Adipocyte (in vitro differentiated cells): Measurements from ENCODE around the gene USP22.

Experiments used
- DNase-seq: peaks from one replicate; pipeline ENCODE4 v3.0.0-alpha.2; 2015; ENCODE audit warnings: low read depth
- H3K27me3 ChIP-seq: replicated peaks from 2 replicates; pipeline ENCODE4 v1.7.0; 2013; ENCODE audit warnings: mild to moderate bottlenecking, low read length, moderate library complexity; ENCODE audit not compliant: control insufficient read depth, insufficient read depth
- H3K36me3 ChIP-seq: 2 replicates; pipeline ENCODE4 v1.7.0; 2013; ENCODE audit warnings: low read length, mild to moderate bottlenecking, moderate library complexity; ENCODE audit not compliant: control insufficient read depth, insufficient read depth, severe bottlenecking
- H3K4me1 ChIP-seq: 2 replicates; pipeline ENCODE4 v1.7.0; 2013; ENCODE audit warnings: mild to moderate bottlenecking, low read length, moderate library complexity; ENCODE audit not compliant: control insufficient read depth, insufficient read depth
- H3K4me3 ChIP-seq: 2 replicates; pipeline ENCODE4 v1.7.0; 2013; ENCODE audit warnings: mild to moderate bottlenecking, low read length, moderate library complexity
- H3K9ac ChIP-seq: 2 replicates; pipeline ENCODE4 v1.7.0; 2013; ENCODE audit warnings: mild to moderate bottlenecking, low read length, moderate library complexity
- H3K9me3 ChIP-seq: 2 replicates; pipeline ENCODE4 v1.7.0; 2013; ENCODE audit warnings: mild to moderate bottlenecking, low read length, moderate library complexity; ENCODE audit not compliant: control insufficient read depth

Gene USP22

DNA sequence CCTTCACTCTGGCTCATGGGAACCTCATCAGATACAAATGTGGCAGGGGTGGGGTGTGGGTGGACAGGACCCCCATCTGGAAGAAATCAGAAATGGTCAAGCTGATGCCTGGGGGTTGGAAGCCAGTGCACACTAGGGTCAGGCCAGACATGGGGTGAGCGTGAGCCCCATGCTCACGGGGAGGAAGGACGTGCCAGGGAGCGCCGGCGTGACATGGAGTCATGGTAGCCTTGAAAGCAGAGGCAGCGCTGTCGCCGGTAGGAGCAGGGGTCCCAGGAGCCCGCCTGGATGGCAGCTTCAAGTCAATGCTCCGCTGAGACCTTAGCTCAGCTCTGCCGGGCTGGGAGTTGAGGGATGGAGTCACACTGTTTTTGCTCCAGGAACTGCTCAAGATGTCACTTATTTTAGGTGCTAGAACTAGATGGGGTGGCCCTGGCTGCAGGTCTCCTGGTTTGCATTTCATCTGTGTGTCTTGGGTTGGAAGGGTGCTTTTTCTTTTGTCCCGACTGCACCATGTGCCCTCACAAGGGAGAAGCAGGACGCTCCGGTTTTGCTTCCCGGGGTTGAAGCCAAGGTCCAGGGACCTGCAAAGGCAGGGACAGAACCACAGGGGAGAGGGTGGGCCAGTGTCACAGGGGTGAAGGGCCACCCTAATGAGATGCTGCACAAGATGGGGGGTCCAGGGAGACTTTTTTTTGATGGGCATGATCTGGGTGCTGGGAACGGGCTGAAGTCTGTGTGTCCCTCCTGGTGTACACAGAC lies 51.4 kb downstream of the USP22 start:
- H3K36me3 ChIP-seq = no peaks in the 10 kb centered on the region
- H3K4me3 ChIP-seq = no peak overlapping the region
- H3K27me3 ChIP-seq = peaks cover 18% of the 10 kb centered on the region
- no peak for DNase-seq
- H3K9ac ChIP-seq = no peak overlapping the region
- H3K4me1 ChIP-seq = peaks cover 4% of the 10 kb centered on the region
- H3K9me3 ChIP-seq = no peaks in the 10 kb centered on the region

- H3K27me3 ChIP-seq = peaks cover 18% of the 10 kb centered on the region
- no peaks in the 10 kb centered on the region for H3K36me3 ChIP-seq
- no peaks in the 10 kb centered on the region for H3K9me3 ChIP-seq
- no peak for DNase-seq
- no peak overlapping the region for H3K9ac ChIP-seq
- no peak overlapping the region for H3K4me3 ChIP-seq
- peaks cover 4% of the 10 kb centered on the region for H3K4me1 ChIP-seq
These were observed 52.6 kb downstream of the USP22 start for GRCh38 chr17:20989991-20990855.

DNA sequence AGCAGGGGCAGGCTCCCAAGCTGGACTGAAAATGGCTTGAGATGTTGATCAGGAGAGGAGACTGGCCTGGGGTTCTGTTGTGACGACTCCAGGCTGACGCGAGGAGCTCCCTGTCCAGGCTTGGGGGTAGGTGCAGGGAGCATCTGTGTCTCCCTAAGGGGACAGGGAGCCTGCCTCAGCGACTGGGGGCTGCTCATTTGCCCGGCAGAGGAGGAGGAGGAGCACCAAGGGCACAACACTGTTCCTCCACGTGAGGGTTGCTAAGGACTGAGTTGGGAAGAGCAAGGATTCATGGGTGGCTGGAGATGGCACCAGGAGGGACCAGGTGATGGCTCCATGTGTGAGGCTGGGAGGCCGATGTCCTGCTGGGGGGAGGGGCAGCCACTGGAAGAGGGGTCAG lies 53.3 kb downstream of the USP22 start:
- no peak overlapping the region for H3K4me3 ChIP-seq
- no peak overlapping the region for H3K9ac ChIP-seq
- no peaks in the 10 kb centered on the region for H3K36me3 ChIP-seq
- H3K9me3 ChIP-seq = no peaks in the 10 kb centered on the region
- peaks cover 18% of the 10 kb centered on the region for H3K27me3 ChIP-seq
- no peak for DNase-seq
- peaks cover 4% of the 10 kb centered on the region for H3K4me1 ChIP-seq

GRCh38 chr17:20988896-20989295 lies 53.9 kb downstream of the USP22 start:
- peaks cover 18% of the 10 kb centered on the region for H3K27me3 ChIP-seq
- H3K4me1 ChIP-seq = peaks cover 4% of the 10 kb centered on the region
- H3K9ac ChIP-seq = no peak overlapping the region
- H3K9me3 ChIP-seq = no peaks in the 10 kb centered on the region
- no peaks in the 10 kb centered on the region for H3K36me3 ChIP-seq
- no peak for DNase-seq
- H3K4me3 ChIP-seq = no peak overlapping the region

DNA sequence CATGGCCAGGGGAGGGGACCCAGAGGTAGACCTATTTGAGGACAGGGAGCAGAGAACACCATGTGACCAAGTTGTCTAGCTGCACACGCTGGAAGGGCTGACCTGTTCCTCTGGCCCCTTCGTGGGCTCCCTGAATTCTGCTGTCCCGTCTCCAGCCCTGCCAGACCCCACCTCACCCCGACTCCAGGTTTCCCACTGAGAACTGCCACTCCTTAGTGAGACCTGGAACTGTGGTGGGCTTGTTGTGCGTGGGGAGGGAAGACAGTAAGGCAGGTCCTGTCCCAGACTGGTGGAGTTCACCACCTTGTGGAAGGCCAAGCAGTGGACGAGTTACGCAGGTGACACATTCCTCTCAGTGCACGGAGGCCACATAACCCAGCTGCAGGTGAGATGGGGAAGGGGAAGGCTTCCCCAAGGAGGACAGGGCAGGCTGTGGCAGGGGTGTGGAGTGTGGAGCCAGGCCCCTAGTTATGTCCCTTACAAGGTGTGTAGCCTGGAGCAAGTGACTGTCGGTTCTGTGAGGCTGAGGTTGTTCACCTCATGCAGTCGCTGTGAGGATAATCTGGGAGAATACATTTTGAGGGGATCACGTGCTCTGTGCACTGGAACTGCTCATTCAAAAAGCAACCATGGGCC lies 54.7 kb downstream of the USP22 start:
- no peak overlapping the region for H3K4me3 ChIP-seq
- no peak for DNase-seq
- no peak overlapping the region for H3K9ac ChIP-seq
- H3K27me3 ChIP-seq = peaks cover 18% of the 10 kb centered on the region
- no peaks in the 10 kb centered on the region for H3K36me3 ChIP-seq
- H3K9me3 ChIP-seq = no peaks in the 10 kb centered on the region
- H3K4me1 ChIP-seq = peaks cover 2% of the 10 kb centered on the region

DNA sequence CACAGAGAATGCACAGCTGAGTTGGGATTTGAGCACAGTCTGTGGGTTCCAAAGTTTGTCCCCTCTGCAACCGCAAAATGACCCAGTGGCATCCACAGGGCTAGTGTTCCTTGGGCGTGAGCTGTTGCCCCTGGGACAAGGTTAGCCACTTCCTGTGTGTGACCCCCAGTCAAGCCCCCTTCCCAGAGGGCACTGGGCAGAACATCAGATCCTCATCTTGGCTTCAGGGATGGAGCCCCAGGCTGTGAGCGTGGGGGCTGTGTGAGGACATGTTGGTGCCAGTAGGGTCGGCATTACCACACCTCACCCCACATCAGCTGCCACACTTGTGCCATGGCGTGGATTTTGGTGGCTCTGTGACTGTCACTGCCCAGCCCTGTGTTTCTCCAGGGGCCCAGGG lies 55.3 kb downstream of the USP22 start:
- peaks cover 18% of the 10 kb centered on the region for H3K27me3 ChIP-seq
- no peak for DNase-seq
- no peaks in the 10 kb centered on the region for H3K4me1 ChIP-seq
- H3K9ac ChIP-seq = no peak overlapping the region
- no peaks in the 10 kb centered on the region for H3K9me3 ChIP-seq
- no peaks in the 10 kb centered on the region for H3K36me3 ChIP-seq
- no peak overlapping the region for H3K4me3 ChIP-seq

DNA sequence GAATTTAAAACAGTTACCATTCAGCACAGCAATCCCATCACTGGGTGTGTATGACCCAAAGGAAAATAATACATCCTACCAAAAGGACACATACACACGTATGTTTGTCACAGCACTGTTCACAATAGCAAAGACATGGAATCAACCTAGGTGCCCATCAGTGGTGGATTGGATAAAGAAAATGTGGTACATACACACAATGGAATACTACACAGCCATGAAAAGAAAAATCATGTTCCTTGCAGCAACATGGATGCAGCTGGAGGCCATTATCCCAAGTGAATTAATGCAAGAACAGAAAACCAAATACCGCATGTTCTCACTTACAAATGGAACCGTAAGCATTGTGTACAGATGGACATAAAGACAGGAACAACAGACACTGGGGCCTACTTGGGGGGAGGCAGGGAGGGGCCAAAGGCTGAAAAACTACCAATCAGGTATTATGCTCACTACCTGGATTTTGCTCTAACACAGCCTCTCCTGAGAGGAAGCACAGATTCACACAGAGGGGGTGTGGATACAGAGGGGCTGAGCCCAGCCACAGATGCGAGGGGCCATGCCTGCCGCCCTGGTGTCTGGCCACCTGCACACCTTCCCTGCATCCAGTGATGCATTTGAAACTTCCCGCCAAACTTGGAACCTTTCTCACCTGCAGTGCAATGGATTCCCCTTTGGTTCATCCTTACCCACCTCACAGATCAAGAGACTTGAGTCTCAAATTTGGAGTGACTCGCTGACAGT lies 55.9 kb downstream of the USP22 start:
- Histone ChIP-seq H3K27me3 (peaks cover 18% of the 10 kb centered on the region), H3K36me3 (no peaks in the 10 kb centered on the region), H3K9me3 (no peaks in the 10 kb centered on the region), H3K4me3 (no peak overlapping the region), H3K4me1 (no peaks in the 10 kb centered on the region), H3K9ac (no peak overlapping the region)
- DNase-seq = no peak

GRCh38 chr17:20983359-20983637 lies 59.5 kb downstream of the USP22 start:
- Histone ChIP-seq H3K36me3 (no peaks in the 10 kb centered on the region), H3K4me1 (no peaks in the 10 kb centered on the region), H3K9ac (no peak overlapping the region), H3K9me3 (no peaks in the 10 kb centered on the region), H3K27me3 (peaks cover 27% of the 10 kb centered on the region), H3K4me3 (no peak overlapping the region)
- no peak for DNase-seq

DNA sequence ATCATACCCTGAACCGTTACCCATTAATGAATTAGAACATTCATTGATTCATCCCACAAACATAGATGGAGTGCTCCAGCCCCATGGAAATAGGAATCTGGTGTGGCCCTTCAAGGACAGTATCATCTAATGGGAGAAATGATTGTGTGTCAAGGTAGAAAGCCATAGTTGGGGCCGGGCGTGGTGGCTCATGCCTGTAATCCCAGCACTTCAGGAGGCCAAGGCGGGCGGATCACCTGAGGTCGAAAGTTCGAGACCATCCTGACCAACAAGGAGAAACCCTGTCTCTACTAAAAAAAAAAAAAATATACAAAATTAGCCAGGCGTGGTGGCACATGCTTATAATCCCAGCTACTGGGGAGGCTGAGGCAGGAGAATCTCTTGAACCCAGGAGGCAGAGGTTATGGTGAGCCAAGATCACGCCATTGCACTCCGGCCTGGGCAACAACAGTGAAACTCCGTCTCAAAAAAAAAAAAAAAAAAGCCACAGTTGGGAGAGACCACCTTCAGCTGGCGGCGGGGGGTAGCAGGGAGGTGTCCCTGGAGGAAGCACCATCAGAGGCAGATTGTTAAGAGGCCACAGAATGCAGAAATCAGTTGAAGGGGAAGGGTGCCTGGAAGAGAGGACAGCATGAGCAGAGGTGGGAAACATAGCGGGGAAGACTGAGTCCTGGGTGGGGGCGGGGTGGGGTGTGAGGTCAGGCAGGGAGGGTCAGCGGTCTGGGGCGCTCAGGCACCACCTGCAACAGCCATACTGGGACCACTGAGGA lies 60.0 kb downstream of the USP22 start:
- Histone ChIP-seq H3K4me1 (no peaks in the 10 kb centered on the region), H3K9me3 (no peaks in the 10 kb centered on the region), H3K27me3 (peaks cover 27% of the 10 kb centered on the region), H3K9ac (no peak overlapping the region), H3K4me3 (no peak overlapping the region), H3K36me3 (no peaks in the 10 kb centered on the region)
- DNase-seq = no peak

- Histone ChIP-seq H3K36me3 (no peaks in the 10 kb centered on the region), H3K9me3 (no peaks in the 10 kb centered on the region), H3K4me3 (no peak overlapping the region), H3K27me3 (peaks cover 36% of the 10 kb centered on the region), H3K4me1 (no peaks in the 10 kb centered on the region), H3K9ac (no peak overlapping the region)
- DNase-seq = no peak
These were observed 61.5 kb downstream of the USP22 start for GRCh38 chr17:20981046-20981920.
